ENCODE results near the gene PRDM15. TPM values are rescaled to one million over a fixed set of nuclear protein-coding genes. Genes with fewer than 3 reads are reported as not detected.

PRDM15 gene
- polyA plus RNA-seq, 1 donor (not counting 4 experiments of a cell fraction or from before 2014, with no cell fraction given) = 5.2 TPM

GRCh38 chr21:41843584-41843983, 35.6 kb downstream of the PRDM15 start:
- no peak overlapping the region for H2AFZ ChIP-seq (ENCODE audit: control insufficient read depth, low read length)
- H3K4me3 ChIP-seq (ENCODE audit: control insufficient read depth in 2 of 3, extremely low read depth in 1 of 3, insufficient read depth in 2 of 3, low read depth in 1 of 3, low read length in 3 of 3) = no peak overlapping the region
- H3K36me3 ChIP-seq (ENCODE audit: control insufficient read depth in 2 of 2, extremely low read depth in 1 of 2, insufficient read depth in 2 of 2, low read length in 2 of 2) = peaks cover 3 to 6% of the 10 kb centered on the region in 2 experiments
- no peaks in the 10 kb centered on the region for H3K79me2 ChIP-seq (ENCODE audit: control insufficient read depth, insufficient read depth, low read length)
- H3K9me3 ChIP-seq (ENCODE audit: control insufficient read depth, low read depth, low read length) = no peaks in the 10 kb centered on the region
- H3K9me1 ChIP-seq (ENCODE audit: control insufficient read depth, extremely low read depth, insufficient read depth, low read length) = no peaks in the 10 kb centered on the region
- DNase-seq (ENCODE audit: low read depth, low spot score) (no peak), FAIRE-seq (no peak)
- dilution Hi-C loops (cut with MboI; ENCODE audit: extremely low pct_ligation_motif_present, low sequenced_read_pairs) = no loop called here
- no peaks in the 10 kb centered on the region for H3K27me3 ChIP-seq (ENCODE audit: control insufficient read depth, extremely low read depth, insufficient read depth, low read length)
- TF ChIP-seq EZH2 (IDR thresholded peaks at IDR 0.05; ENCODE audit: low read length) = no peak
- TF ChIP-seq, protein P1, sequence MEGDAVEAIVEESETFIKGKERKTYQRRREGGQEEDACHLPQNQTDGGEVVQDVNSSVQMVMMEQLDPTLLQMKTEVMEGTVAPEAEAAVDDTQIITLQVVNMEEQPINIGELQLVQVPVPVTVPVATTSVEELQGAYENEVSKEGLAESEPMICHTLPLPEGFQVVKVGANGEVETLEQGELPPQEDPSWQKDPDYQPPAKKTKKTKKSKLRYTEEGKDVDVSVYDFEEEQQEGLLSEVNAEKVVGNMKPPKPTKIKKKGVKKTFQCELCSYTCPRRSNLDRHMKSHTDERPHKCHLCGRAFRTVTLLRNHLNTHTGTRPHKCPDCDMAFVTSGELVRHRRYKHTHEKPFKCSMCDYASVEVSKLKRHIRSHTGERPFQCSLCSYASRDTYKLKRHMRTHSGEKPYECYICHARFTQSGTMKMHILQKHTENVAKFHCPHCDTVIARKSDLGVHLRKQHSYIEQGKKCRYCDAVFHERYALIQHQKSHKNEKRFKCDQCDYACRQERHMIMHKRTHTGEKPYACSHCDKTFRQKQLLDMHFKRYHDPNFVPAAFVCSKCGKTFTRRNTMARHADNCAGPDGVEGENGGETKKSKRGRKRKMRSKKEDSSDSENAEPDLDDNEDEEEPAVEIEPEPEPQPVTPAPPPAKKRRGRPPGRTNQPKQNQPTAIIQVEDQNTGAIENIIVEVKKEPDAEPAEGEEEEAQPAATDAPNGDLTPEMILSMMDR (optimal IDR thresholded peaks at IDR 0.05 in 1 of 3, IDR thresholded peaks at IDR 0.05 in 1 of 3, conservative IDR thresholded peaks at IDR 0.05 in 1 of 3; ENCODE audit: extremely low read depth in 1 of 3, insufficient read depth in 2 of 3, low read length in 3 of 3) = no peak
- H3K4me1 ChIP-seq (ENCODE audit: control insufficient read depth, extremely low read depth, insufficient read depth, low read length) = no peaks in the 10 kb centered on the region
- no peak overlapping the region for H3K27ac ChIP-seq (ENCODE audit: control insufficient read depth, insufficient read depth, low read length)
- no peak overlapping the region for H3K4me2 ChIP-seq (ENCODE audit: control insufficient read depth, extremely low read depth, insufficient read depth, low read depth, low read length)
- no peaks in the 10 kb centered on the region for H4K20me1 ChIP-seq (ENCODE audit: control insufficient read depth, extremely low read depth, insufficient read depth, low read length)
- H3K9ac ChIP-seq (ENCODE audit: control insufficient read depth, extremely low read depth, insufficient read depth, low read length) = no peak overlapping the region

- no peak overlapping the region for H2AFZ ChIP-seq (ENCODE audit: control insufficient read depth, low read length)
- no peak for DNase-seq (ENCODE audit: low read depth, low spot score)
- H3K36me3 ChIP-seq (ENCODE audit: control insufficient read depth in 2 of 2, extremely low read depth in 1 of 2, insufficient read depth in 2 of 2, low read length in 2 of 2) = peaks cover 6 to 7% of the 10 kb centered on the region in 2 experiments
- no peaks in the 10 kb centered on the region for H3K4me1 ChIP-seq (ENCODE audit: control insufficient read depth, extremely low read depth, insufficient read depth, low read length)
- dilution Hi-C loops (cut with MboI; ENCODE audit: extremely low pct_ligation_motif_present, low sequenced_read_pairs) = no loop called here
- no peaks in the 10 kb centered on the region for H3K9me1 ChIP-seq (ENCODE audit: control insufficient read depth, extremely low read depth, insufficient read depth, low read length)
- H3K9me3 ChIP-seq (ENCODE audit: control insufficient read depth, low read depth, low read length) = no peaks in the 10 kb centered on the region
- TF ChIP-seq, protein P1 (optimal IDR thresholded peaks at IDR 0.05 in 1 of 3, IDR thresholded peaks at IDR 0.05 in 1 of 3, conservative IDR thresholded peaks at IDR 0.05 in 1 of 3; ENCODE audit: extremely low read depth in 1 of 3, insufficient read depth in 2 of 3, low read length in 3 of 3) = no peak
- TF ChIP-seq EZH2 (IDR thresholded peaks at IDR 0.05; ENCODE audit: low read length) = no peak
- no peaks in the 10 kb centered on the region for H3K79me2 ChIP-seq (ENCODE audit: control insufficient read depth, insufficient read depth, low read length)
- no peaks in the 10 kb centered on the region for H4K20me1 ChIP-seq (ENCODE audit: control insufficient read depth, extremely low read depth, insufficient read depth, low read length)
- no peak overlapping the region for H3K27ac ChIP-seq (ENCODE audit: control insufficient read depth, insufficient read depth, low read length)
- no peak overlapping the region for H3K4me3 ChIP-seq (ENCODE audit: control insufficient read depth in 2 of 3, extremely low read depth in 1 of 3, insufficient read depth in 2 of 3, low read depth in 1 of 3, low read length in 3 of 3)
- H3K4me2 ChIP-seq (ENCODE audit: control insufficient read depth, extremely low read depth, insufficient read depth, low read depth, low read length) = no peak overlapping the region
- H3K27me3 ChIP-seq (ENCODE audit: control insufficient read depth, extremely low read depth, insufficient read depth, low read length) = no peaks in the 10 kb centered on the region
- H3K9ac ChIP-seq (ENCODE audit: control insufficient read depth, extremely low read depth, insufficient read depth, low read length) = no peak overlapping the region
- no peak for FAIRE-seq
Observed at GRCh38 chr21:41840880-41841279, 38.3 kb downstream of the PRDM15 start.
